Activated CD4-positive, CD25-positive, alpha-beta regulatory T cell (primary cell): Measurements from ENCODE around the gene R3HDM2.
A peak's percentile ranks its signal among the peaks of the same experiment; 100 is the strongest.

Experiments used
- DNase-seq, 4 experiments: peaks; one replicate each; lab custom pipeline; 2025; lab: John Stamatoyannopoulos, UW

Gene R3HDM2

GRCh38 chr12:57240066-57240921 is 190.5 kb downstream of the R3HDM2 start:
- peak; percentile 37 to 48 (median 43) for DNase-seq

GRCh38 chr12:57239587-57240065 is 191.2 kb downstream of the R3HDM2 start:
- DNase-seq = no peak

- DNase-seq = peak; percentile 69 to 88 (median 78)
These were observed 191.8 kb downstream of the R3HDM2 start for GRCh38 chr12:57238854-57239554.

- no peak for DNase-seq
These were observed 192.7 kb downstream of the R3HDM2 start for GRCh38 chr12:57237932-57238853.

GRCh38 chr12:57237596-57237931 is 193.3 kb downstream of the R3HDM2 start:
- no peak for DNase-seq

GRCh38 chr12:57236925-57237595 is 193.8 kb downstream of the R3HDM2 start:
- DNase-seq = no peak

GRCh38 chr12:57236201-57236924 is 194.5 kb downstream of the R3HDM2 start:
- no peak for DNase-seq

- no peak for DNase-seq
These were observed 195.1 kb downstream of the R3HDM2 start for GRCh38 chr12:57235728-57236131.

GRCh38 chr12:57235017-57235727 is 195.7 kb downstream of the R3HDM2 start:
- DNase-seq = no peak

- no peak for DNase-seq
These were observed 196.2 kb downstream of the R3HDM2 start for GRCh38 chr12:57234571-57235016.

- no peak for DNase-seq
These were observed 196.6 kb downstream of the R3HDM2 start for GRCh38 chr12:57234233-57234570.

DNA sequence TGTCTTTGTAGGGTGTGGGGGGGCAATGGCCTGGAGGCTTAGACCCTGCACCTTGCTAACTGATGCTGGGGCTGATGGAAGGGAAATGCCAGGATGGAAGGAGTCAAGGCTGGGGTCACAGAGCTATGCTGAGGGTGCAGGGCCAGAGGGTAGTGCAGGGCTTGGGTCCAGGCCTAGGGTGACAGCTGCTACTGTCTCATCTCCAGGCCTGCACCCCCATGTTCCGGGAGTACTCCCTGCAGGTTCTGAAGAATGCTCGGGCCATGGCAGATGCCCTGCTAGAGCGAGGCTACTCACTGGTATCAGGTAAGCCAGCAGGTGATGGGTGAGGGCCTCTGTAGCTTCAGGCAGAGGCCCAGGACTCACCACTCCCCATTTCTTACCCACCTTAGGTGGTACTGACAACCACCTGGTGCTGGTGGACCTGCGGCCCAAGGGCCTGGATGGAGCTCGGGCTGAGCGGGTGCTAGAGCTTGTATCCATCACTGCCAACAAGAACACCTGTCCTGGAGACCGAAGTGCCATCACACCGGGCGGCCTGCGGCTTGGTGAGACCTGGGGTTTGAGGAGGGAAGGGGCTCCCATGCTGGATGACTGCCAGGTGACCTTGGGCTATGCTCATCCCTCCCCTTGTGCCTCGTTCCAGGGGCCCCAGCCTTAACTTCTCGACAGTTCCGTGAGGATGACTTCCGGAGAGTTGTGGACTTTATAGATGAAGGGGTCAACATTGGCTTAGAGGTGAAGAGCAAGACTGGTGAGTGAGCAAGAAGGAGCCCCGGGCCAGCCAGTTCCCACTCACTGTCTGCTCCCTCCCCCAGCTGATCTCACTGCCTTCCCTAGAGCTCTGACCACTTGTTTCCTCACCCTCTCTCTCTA is 197.2 kb downstream of the R3HDM2 start:
- no peak for DNase-seq

GRCh38 chr12:57232156-57232756 is 198.6 kb downstream of the R3HDM2 start:
- no peak for DNase-seq

DNA sequence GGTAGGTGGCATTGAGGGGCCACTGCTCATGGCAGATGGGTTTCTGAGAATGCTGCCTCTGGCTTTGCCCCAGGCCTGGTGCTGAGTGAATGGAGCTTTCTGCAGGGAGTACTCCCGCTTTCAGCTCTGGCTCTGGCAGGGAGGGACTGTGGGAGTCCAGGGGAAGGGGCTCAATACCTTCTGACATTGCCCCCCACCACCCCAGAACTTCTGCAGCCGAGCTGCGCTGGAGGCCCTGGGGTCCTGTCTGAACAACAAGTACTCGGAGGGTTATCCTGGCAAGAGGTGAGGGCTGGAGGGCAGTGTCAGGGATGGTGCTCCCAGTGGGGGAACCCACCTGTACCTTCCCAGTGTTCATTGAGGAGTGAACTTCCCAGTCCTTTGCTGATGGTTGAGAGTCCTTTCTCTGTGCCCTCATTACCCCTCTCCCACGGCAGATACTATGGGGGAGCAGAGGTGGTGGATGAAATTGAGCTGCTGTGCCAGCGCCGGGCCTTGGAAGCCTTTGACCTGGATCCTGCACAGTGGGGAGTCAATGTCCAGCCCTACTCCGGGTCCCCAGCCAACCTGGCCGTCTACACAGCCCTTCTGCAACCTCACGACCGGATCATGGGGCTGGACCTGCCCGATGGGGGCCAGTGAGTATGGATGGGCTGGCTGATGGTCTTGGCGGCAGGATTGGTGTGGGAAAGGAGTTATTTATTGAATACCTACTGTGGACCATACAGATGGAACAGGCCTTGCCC is 199.4 kb downstream of the R3HDM2 start:
- DNase-seq = no peak

DNA sequence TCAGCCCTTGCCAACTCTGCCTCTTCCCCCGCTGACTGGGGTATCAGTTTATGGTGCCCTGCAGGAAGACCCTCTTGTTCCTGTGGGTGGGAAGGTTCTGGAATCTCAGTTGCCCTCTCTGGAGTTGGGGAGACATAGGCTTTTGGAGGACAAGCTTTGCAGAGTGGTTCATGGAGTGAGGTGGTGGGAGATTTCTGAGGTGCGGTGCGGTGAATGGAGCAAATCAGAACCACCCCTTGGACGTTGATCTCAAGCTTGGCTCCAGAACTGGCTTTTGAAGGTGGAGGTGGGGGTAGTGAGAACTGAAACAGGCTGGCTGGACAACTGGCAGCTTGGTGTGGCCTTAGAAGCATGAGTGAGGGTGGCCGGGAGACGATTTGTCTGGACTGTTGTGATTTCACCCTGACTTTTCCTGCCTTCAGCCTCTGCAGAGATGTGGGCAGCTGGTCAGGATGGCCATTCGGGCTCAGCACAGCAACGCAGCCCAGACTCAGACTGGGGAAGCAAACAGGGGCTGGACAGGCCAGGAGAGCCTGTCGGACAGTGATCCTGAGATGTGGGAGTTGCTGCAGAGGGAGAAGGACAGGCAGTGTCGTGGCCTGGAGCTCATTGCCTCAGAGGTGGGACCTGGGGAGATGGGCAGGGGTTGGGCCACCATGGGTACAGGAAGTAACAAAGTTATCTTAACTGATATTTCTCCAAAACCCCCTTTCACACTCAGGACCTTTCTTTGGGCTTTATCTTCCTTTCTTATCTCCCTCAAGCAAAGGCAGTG is 200.3 kb downstream of the R3HDM2 start:
- no peak for DNase-seq

GRCh38 chr12:57229634-57230380 is 201.0 kb downstream of the R3HDM2 start, which contains the start of gene SHMT2:
Gene SHMT2 (plus strand): TSS chr12:57229711. CDS start chr12:57229779, 68 bp downstream.
- peak; percentile 78 to 81 (median 80) for DNase-seq
